Nephron (organoid): Measurements from ENCODE around the gene LUC7L.

Source experiments
- H3K27ac Mint-ChIP-seq, 3 experiments: 2 replicates each; pipeline ENCODE4 v1.8.0; 2020; ENCODE audit warnings: mixed read lengths in 3 of 3, mild to moderate bottlenecking in 2 of 3, moderate library complexity in 1 of 3
- H3K27me3 Mint-ChIP-seq: 2 replicates; pipeline ENCODE4 v1.8.0; 2021; ENCODE audit warnings: low read depth, mild to moderate bottlenecking, moderate library complexity, mixed read lengths
- H3K36me3 Mint-ChIP-seq: 2 replicates; pipeline ENCODE4 v1.8.0; 2020; ENCODE audit warnings: low read depth, mixed read lengths
- H3K4me1 Mint-ChIP-seq: 2 replicates; pipeline ENCODE4 v1.8.0; 2020; ENCODE audit warnings: mixed read lengths
- H3K4me3 Mint-ChIP-seq, 3 experiments: 2 replicates each; pipeline ENCODE4 v1.8.0; 2020; ENCODE audit warnings: mild to moderate bottlenecking in 3 of 3, mixed read lengths in 3 of 3, moderate library complexity in 2 of 3
- H3K9me3 Mint-ChIP-seq: 2 replicates; pipeline ENCODE4 v1.8.0; 2020; ENCODE audit warnings: mixed read lengths
- TF ChIP-seq, protein P1 (sequence below), 3 experiments: fragments of 200-600 bp; sonication (generic); IDR thresholded peaks; one replicate each; pipeline ENCODE4 v1.5.0; 2021; ENCODE audit warnings: antibody characterized with exemption in 3 of 3; ENCODE audit not compliant: unreplicated experiment in 3 of 3

Gene LUC7L

DNA sequence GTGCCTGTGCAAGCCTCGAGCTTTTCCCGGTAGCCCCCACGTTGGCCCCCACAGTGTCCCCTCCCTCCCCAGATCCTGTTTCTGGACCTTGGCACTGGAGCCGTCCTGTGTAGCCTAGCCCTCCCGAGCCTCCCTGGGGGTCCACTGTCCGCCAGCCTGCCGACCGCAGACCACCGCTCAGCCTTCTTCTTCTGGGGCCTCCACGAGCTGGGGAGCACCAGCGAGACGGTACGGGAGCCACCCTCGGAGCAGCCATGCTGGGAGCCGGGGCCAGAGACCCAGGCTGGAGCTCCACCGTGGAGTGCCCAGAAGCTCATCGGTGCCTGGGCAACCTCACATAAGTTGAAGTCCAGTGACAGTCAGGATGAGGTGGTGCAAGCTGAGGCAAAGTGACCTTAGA, 34.7 kb upstream of the LUC7L start:
- no peaks in the 10 kb centered on the region for H3K9me3 Mint-ChIP-seq
- no peak overlapping the region for H3K4me3 Mint-ChIP-seq
- no peak overlapping the region for H3K27ac Mint-ChIP-seq
- H3K27me3 Mint-ChIP-seq, result no peaks in the 10 kb centered on the region
- peaks cover 21% of the 10 kb centered on the region for H3K36me3 Mint-ChIP-seq
- H3K4me1 Mint-ChIP-seq, result peaks cover 9% of the 10 kb centered on the region
- TF ChIP-seq, protein P1, sequence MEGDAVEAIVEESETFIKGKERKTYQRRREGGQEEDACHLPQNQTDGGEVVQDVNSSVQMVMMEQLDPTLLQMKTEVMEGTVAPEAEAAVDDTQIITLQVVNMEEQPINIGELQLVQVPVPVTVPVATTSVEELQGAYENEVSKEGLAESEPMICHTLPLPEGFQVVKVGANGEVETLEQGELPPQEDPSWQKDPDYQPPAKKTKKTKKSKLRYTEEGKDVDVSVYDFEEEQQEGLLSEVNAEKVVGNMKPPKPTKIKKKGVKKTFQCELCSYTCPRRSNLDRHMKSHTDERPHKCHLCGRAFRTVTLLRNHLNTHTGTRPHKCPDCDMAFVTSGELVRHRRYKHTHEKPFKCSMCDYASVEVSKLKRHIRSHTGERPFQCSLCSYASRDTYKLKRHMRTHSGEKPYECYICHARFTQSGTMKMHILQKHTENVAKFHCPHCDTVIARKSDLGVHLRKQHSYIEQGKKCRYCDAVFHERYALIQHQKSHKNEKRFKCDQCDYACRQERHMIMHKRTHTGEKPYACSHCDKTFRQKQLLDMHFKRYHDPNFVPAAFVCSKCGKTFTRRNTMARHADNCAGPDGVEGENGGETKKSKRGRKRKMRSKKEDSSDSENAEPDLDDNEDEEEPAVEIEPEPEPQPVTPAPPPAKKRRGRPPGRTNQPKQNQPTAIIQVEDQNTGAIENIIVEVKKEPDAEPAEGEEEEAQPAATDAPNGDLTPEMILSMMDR (IDR thresholded peaks at IDR 0.05; ENCODE audit: unreplicated experiment in 3 of 3), result no peak

DNA sequence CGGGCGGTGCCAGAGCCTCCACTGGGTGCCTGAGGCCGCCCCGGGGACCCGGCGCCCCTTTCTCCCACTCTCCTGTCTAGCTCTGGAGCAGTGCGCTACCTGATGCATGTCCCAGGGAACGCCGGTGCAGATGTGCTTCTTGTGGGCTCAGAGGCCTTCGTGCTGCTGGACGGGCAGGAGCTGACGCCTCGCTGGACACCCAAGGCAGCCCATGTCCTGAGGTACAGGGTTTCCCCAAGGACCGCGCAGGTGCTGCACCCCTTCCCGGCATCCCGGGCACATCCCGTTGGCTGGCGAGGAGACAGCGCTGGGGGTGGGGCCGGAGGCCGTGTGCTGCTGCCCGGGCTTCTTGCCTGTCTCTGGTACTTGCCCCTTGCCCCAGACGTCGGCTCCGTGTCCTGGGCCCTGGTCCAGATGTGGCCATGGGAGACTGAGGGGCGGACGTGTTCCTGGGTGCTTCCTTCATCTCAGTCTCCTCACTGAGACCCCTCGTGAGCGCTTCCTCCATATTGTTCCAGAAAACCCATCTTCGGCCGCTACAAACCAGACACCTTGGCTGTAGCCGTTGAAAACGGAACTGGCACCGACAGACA, 34.0 kb upstream of the LUC7L start:
- Mint-ChIP-seq H3K4me1 (peaks cover 9% of the 10 kb centered on the region), H3K36me3 (peaks cover 22% of the 10 kb centered on the region), H3K27me3 (no peaks in the 10 kb centered on the region), H3K9me3 (no peaks in the 10 kb centered on the region), H3K4me3 (no peak overlapping the region), H3K27ac (no peak overlapping the region)
- TF ChIP-seq, protein P1 (IDR thresholded peaks at IDR 0.05; ENCODE audit: unreplicated experiment in 3 of 3), result no peak

DNA sequence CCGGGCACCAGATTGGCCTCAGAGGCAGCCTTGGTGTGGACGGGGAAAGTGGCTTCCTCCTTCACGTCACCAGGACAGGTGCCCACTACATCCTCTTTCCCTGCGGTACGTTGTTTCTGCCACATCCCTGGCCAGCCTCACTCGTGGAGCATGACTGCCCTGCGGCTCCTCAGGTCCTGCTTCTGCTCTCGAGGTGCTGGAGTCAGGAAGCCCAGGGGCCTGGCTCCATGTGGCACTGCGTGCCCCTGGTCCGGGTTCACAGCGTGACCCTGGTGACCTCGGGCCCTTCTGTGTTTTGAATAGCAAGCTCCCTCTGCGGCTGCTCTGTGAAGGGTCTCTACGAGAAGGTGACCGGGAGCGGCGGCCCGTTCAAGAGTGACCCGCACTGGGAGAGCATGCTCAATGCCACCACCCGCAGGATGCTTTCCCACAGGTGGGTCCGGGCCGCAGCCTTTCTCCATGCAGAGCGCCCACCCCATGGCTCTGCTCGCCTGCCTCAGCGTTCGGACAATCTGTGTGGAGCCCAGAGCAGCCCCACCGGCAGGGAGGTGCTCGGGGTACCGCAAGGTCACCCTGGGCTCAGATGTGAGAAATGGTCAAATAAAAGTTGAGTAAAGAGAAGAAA, 33.0 kb upstream of the LUC7L start:
- Mint-ChIP-seq H3K27me3 (no peaks in the 10 kb centered on the region), H3K27ac (no peak overlapping the region), H3K9me3 (no peaks in the 10 kb centered on the region), H3K4me3 (no peak overlapping the region), H3K4me1 (peaks cover 9% of the 10 kb centered on the region), H3K36me3 (peaks cover 30% of the 10 kb centered on the region)
- TF ChIP-seq, protein P1 (IDR thresholded peaks at IDR 0.05; ENCODE audit: unreplicated experiment in 3 of 3), result no peak

DNA sequence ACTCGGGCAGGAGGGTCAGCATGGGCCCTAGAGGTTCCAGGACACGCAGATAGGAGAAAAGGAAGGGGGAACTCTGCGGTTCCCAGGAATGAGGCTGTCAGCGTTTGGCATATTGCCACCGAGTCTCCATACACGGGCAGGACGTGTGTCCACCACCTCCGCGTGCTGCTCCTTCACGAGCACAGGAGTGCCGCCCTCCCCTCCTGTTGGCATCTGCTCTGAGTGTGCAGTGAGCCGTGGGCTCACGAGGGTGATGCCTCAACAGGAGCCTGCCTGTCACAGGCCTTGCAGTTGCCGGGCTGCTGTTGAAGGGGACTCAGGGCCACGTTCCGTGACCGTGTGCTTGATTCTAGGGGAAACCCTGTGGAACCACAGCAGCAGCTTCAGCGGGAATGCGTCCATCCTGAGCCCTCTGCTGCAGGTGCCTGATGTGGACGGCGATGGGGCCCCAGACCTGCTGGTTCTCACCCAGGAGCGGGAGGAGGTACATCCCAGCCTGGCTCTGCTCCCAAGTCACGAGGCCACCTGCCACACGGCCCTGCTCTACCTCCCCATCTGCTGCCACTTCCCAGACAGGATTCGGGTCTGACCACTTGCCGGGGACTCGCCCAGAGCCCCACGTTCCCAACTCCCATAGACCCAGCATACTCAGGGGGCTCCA, 31.9 kb upstream of the LUC7L start:
- Mint-ChIP-seq H3K4me3 (no peak overlapping the region), H3K27ac (no peak overlapping the region), H3K36me3 (peaks cover 38% of the 10 kb centered on the region), H3K27me3 (no peaks in the 10 kb centered on the region), H3K4me1 (peaks cover 9% of the 10 kb centered on the region), H3K9me3 (peaks cover under 1% of the 10 kb centered on the region)
- TF ChIP-seq, protein P1 (IDR thresholded peaks at IDR 0.05; ENCODE audit: unreplicated experiment in 3 of 3), result no peak

DNA sequence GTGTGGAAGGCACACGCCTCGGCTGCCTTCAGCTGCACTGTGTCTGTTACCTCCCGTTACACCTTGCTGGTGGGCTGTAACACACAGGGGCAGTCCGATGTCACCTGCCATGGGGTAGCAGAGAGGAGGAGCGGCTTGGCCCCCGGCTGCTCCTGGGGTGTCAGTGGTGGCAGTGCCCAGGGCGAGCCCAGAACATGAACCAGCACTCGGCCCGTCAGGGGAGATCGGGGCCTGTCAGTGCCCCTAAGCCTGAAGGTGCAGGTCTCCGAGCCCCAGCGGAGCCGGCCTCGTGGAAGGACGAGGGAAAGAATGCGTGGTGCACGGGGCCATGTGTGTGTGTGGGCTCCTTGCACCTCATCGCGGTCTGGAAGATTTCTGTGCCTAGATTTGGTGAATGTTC, 31.1 kb upstream of the LUC7L start:
- peaks cover 46% of the 10 kb centered on the region for H3K36me3 Mint-ChIP-seq
- H3K4me3 Mint-ChIP-seq, result no peak overlapping the region
- TF ChIP-seq, protein P1 (IDR thresholded peaks at IDR 0.05; ENCODE audit: unreplicated experiment in 3 of 3), result no peak

More for the DNA sequence above, 31.1 kb upstream of the LUC7L start:
- Mint-ChIP-seq H3K4me1 (peaks cover under 1% of the 10 kb centered on the region), H3K27ac (no peak overlapping the region), H3K9me3 (peaks cover 4% of the 10 kb centered on the region), H3K27me3 (no peaks in the 10 kb centered on the region)
